IMR-90 (cell line): ENCODE results near the gene TERC. TPM values are rescaled to one million over a fixed set of nuclear protein-coding genes. Genes with fewer than 3 reads are reported as not detected.

Source experiments
- ATAC-seq: fragments of 200-7000 bp; cut with Tn5 transposase; 2 replicates; pipeline ENCODE4 v1.9.1; 2020; ENCODE audit warnings: low read depth, mild to moderate bottlenecking, moderate library complexity
- BruUV-seq: library from RNA; stranded (reverse); fragments of 400-500 nt; replicated peaks from 2 replicates; lab custom pipeline; 2021; lab: Mats Ljungman, UMichigan
- CTCF ChIA-PET: fragments of 300-600 bp; formaldehyde crosslinking; extraction: SDS; loops from one replicate; lab custom pipeline; 2021; ENCODE audit warnings: antibody characterized with exemption; lab: Yijun Ruan, JAX
- POLR2A ChIA-PET: fragments of 300-600 bp; sonication (Branson Sonifier 250); formaldehyde crosslinking; loops from one replicate; lab custom pipeline; 2022; ENCODE audit warnings: antibody characterized with exemption; ENCODE audit not compliant: unreplicated experiment; lab: Charles Lee
- DNase-seq: peaks from one replicate; pipeline ENCODE4 v3.0.0; 2013
- H2AFZ ChIP-seq: replicated peaks from 2 replicates; pipeline ENCODE3; 2013; ENCODE audit warnings: low read length, mild to moderate bottlenecking; ENCODE audit not compliant: poor library complexity
- H2AK5ac ChIP-seq: 2 replicates; pipeline ENCODE4 v1.6.1; 2013; ENCODE audit warnings: low read depth, low read length, inconsistent platforms
- H2AK9ac ChIP-seq: replicated peaks from 2 replicates; pipeline ENCODE3; 2013; ENCODE audit warnings: mild to moderate bottlenecking, low read depth, low read length, moderate library complexity; ENCODE audit not compliant: poor library complexity
- H2BK120ac ChIP-seq: 2 replicates; pipeline ENCODE4 v1.6.1; 2013; ENCODE audit warnings: low read depth, low read length, inconsistent platforms
- H2BK15ac ChIP-seq: 3 replicates; pipeline ENCODE4 v1.6.1; 2013; ENCODE audit warnings: low read depth, low read length, inconsistent platforms
- H2BK20ac ChIP-seq: 2 replicates; pipeline ENCODE4 v1.6.1; 2013; ENCODE audit warnings: low read depth, mild to moderate bottlenecking, inconsistent platforms, low read length, moderate library complexity
- H2BK5ac ChIP-seq: 2 replicates; pipeline ENCODE4 v1.6.1; 2013; ENCODE audit warnings: mild to moderate bottlenecking, low read depth, low read length, inconsistent platforms; ENCODE audit not compliant: poor library complexity, severe bottlenecking
- H3K14ac ChIP-seq: replicated peaks from 2 replicates; pipeline ENCODE4 v1.6.1; 2013; ENCODE audit warnings: low read depth, low read length, inconsistent platforms
- H3K18ac ChIP-seq: 2 replicates; pipeline ENCODE4 v1.6.1; 2013; ENCODE audit warnings: low read depth, low read length, control low read depth
- H3K23ac ChIP-seq: 2 replicates; pipeline ENCODE4 v1.6.1; 2013; ENCODE audit warnings: low read depth, low read length, inconsistent platforms
- H3K27ac ChIP-seq: 2 replicates; pipeline ENCODE4 v1.5.1; 2013; ENCODE audit warnings: mild to moderate bottlenecking, control low read depth, low read length; ENCODE audit not compliant: insufficient read depth
- H3K27me3 ChIP-seq: 2 replicates; pipeline ENCODE4 v1.6.1; 2013; ENCODE audit warnings: low read length; ENCODE audit not compliant: control insufficient read depth, insufficient read depth
- H3K36me3 ChIP-seq: 2 replicates; pipeline ENCODE4 v1.6.1; 2013; ENCODE audit warnings: low read length, mixed read lengths; ENCODE audit not compliant: control insufficient read depth, insufficient read depth
- H3K4ac ChIP-seq: 2 replicates; pipeline ENCODE4 v1.6.1; 2013; ENCODE audit warnings: low read depth, low read length, inconsistent platforms
- H3K4me1 ChIP-seq: 2 replicates; pipeline ENCODE4 v1.6.1; 2013; ENCODE audit warnings: low read length, mixed read lengths; ENCODE audit not compliant: control insufficient read depth, insufficient read depth
- H3K4me2 ChIP-seq: 2 replicates; pipeline ENCODE4 v1.6.1; 2013; ENCODE audit warnings: low read depth, mild to moderate bottlenecking, control low read depth, low read length, moderate library complexity
- H3K4me3 ChIP-seq: 2 replicates; pipeline ENCODE4 v1.5.1; 2013; ENCODE audit warnings: low read depth, mild to moderate bottlenecking, control low read depth, low read length, moderate library complexity; ENCODE audit not compliant: insufficient read depth
- H3K56ac ChIP-seq: 2 replicates; pipeline ENCODE4 v1.6.1; 2013; ENCODE audit warnings: low read length, inconsistent platforms; ENCODE audit not compliant: insufficient read depth; ENCODE audit errors: extremely low read depth
- H3K79me1 ChIP-seq, 2 experiments: 2 replicates each; pipeline ENCODE4 v1.6.1; 2013; ENCODE audit warnings: low read length in 2 of 2, inconsistent platforms in 1 of 2, low read depth in 1 of 2
- H3K9ac ChIP-seq: 2 replicates; pipeline ENCODE4 v1.6.1; 2013; ENCODE audit warnings: low read depth, low read length, control low read depth
- H3K9me1 ChIP-seq: 2 replicates; pipeline ENCODE4 v1.6.1; 2013; ENCODE audit warnings: low read length, inconsistent platforms; ENCODE audit not compliant: insufficient read depth
- H3K9me3 ChIP-seq: 2 replicates; pipeline ENCODE4 v1.6.1; 2013; ENCODE audit warnings: low read length; ENCODE audit not compliant: control insufficient read depth, insufficient read depth
- H4K20me1 ChIP-seq: 2 replicates; pipeline ENCODE4 v1.6.1; 2013; ENCODE audit warnings: low read length, inconsistent platforms; ENCODE audit not compliant: insufficient read depth
- H4K5ac ChIP-seq: 2 replicates; pipeline ENCODE4 v1.6.1; 2013; ENCODE audit warnings: mild to moderate bottlenecking, low read depth, low read length, control low read depth
- H4K8ac ChIP-seq, 2 experiments: 2 replicates each; pipeline ENCODE4 v1.6.1; 2013; ENCODE audit warnings: low read depth in 2 of 2, low read length in 2 of 2, control low read depth in 1 of 2, inconsistent platforms in 1 of 2
- H4K91ac ChIP-seq: 2 replicates; pipeline ENCODE4 v1.6.1; 2013; ENCODE audit warnings: low read depth, low read length, inconsistent platforms; ENCODE audit not compliant: insufficient read depth
- BHLHE40 ChIP-seq: fragments of 150-350 bp; IDR thresholded peaks from 2 replicates; pipeline ENCODE4 v1.6.1; 2016; ENCODE audit warnings: mild to moderate bottlenecking, low read depth, low read length
- CEBPB ChIP-seq: IDR thresholded peaks from 2 replicates; pipeline ENCODE4 v1.6.1; 2012; ENCODE audit warnings: low read depth, low read length, improper control_type of control experiment
- CTCF ChIP-seq: conservative IDR thresholded peaks from 2 replicates; pipeline ENCODE4 v1.5.1; 2012; ENCODE audit warnings: mild to moderate bottlenecking, low read depth, low read length, improper control_type of control experiment
- ELK1 ChIP-seq: fragments of 150-350 bp; IDR thresholded peaks from 2 replicates; pipeline ENCODE4 v1.6.1; 2016; ENCODE audit warnings: low read depth, mild to moderate bottlenecking, low read length, moderate library complexity, borderline replicate concordance
- FOS ChIP-seq: fragments of 150-350 bp; IDR thresholded peaks from 2 replicates; pipeline ENCODE4 v1.6.1; 2016; ENCODE audit warnings: low read depth, low read length
- MAFK ChIP-seq: IDR thresholded peaks from 2 replicates; pipeline ENCODE4 v1.6.1; 2012; ENCODE audit warnings: low read depth, low read length, improper control_type of control experiment
- MAZ ChIP-seq: IDR thresholded peaks from 2 replicates; pipeline ENCODE4 v1.6.1; 2012; ENCODE audit warnings: low read depth, mild to moderate bottlenecking, low read length, improper control_type of control experiment, moderate library complexity, borderline replicate concordance
- MXI1 ChIP-seq: IDR thresholded peaks from 2 replicates; pipeline ENCODE4 v1.6.1; 2012; ENCODE audit warnings: low read depth, mild to moderate bottlenecking, low read length, moderate library complexity, borderline replicate concordance
- NFE2L2 ChIP-seq: fragments of 150-350 bp; IDR thresholded peaks from 2 replicates; pipeline ENCODE4 v1.6.1; 2016; ENCODE audit warnings: low read depth, mild to moderate bottlenecking, low read length
- POLR2A ChIP-seq: IDR thresholded peaks from 2 replicates; pipeline ENCODE4 v1.6.1; 2012; ENCODE audit warnings: mild to moderate bottlenecking, low read depth, low read length
- RAD21 ChIP-seq: IDR thresholded peaks from 2 replicates; pipeline ENCODE4 v1.6.1; 2012; ENCODE audit warnings: low read length, improper control_type of control experiment
- RCOR1 ChIP-seq: IDR thresholded peaks from 2 replicates; pipeline ENCODE4 v1.6.1; 2012; ENCODE audit warnings: mild to moderate bottlenecking, low read length, improper control_type of control experiment; ENCODE audit not compliant: insufficient replicate concordance
- RFX5 ChIP-seq: IDR thresholded peaks from 2 replicates; pipeline ENCODE4 v1.8.0; 2012; ENCODE audit warnings: low read depth, mild to moderate bottlenecking, low read length, moderate library complexity
- SMC3 ChIP-seq: fragments of 150-350 bp; IDR thresholded peaks from 2 replicates; pipeline ENCODE4 v1.6.1; 2016; ENCODE audit warnings: low read depth, mild to moderate bottlenecking, antibody characterized with exemption, low read length, moderate library complexity
- USF2 ChIP-seq: fragments of 150-350 bp; IDR thresholded peaks from 2 replicates; pipeline ENCODE4 v1.6.1; 2017; ENCODE audit warnings: mild to moderate bottlenecking, antibody characterized with exemption, low read length, low read depth
- WGBS, 2 experiments: methylation state at CpG; one replicate each; pipeline versions ENCODE4 v1.1.5 to v1.1.7; 2013; ENCODE audit warnings: missing lambda C conversion rate in 2 of 2; ENCODE audit not compliant: insufficient read length in 1 of 2; ENCODE audit errors: extremely low coverage in 2 of 2; 5-methylcytosine and 5-hydroxymethylcytosine counted together
- dilution Hi-C: fragments of 300-500 bp; cut with HindIII; formaldehyde crosslinking; loops from one replicate; pipeline ENCODE4 v1.14.3; 2018; ENCODE audit warnings: low sequenced_read_pairs; ENCODE audit not compliant: unreplicated experiment
- in situ Hi-C: fragments of 300-500 bp; cut with MboI; formaldehyde crosslinking; loops from 3 replicates; pipeline ENCODE4 v1.14.3; 2019; ENCODE audit warnings: low sequenced_read_pairs, inconsistent platforms, mixed read lengths
- intact Hi-C: fragments of 100-400 bp; cut with micrococcal nuclease; formaldehyde crosslinking; loops from 2 replicates; pipeline ENCODE4 v1.10.0; 2022
- polyA plus RNA-seq, 3 experiments: library from polyadenylated mRNA; depleted of rRNA; stranded (reverse); fragments of >200 nt; gene quantifications; 2 replicates each; pipeline ENCODE4 v1.2.3, GENCODE V29; 2012; ENCODE audit warnings: low replicate concordance in 1 of 3
- total RNA-seq: library from RNA; depleted of rRNA; stranded (reverse); fragments of >200 nt; gene quantifications from 2 replicates; pipeline ENCODE4 v1.2.3, GENCODE V29; 2012

Gene TERC
- total and polyA plus RNA-seq, 2 of the 4 experiments (the other 2 are of a cell fraction): 57.0 TPM; not detected in 1

GRCh38 chr3:169754711-169755110, 10.1 kb downstream of the TERC start:
- Histone ChIP-seq H2BK20ac (no peak overlapping the region), H4K91ac (no peak overlapping the region), H3K4me3 (no peak overlapping the region), H2BK5ac (no peak overlapping the region), H4K5ac (no peak overlapping the region), H3K79me1 (no peaks in the 10 kb centered on the region), H3K14ac (no peak overlapping the region), H3K9me3 (no peaks in the 10 kb centered on the region), H3K56ac (no peak overlapping the region), H2AFZ (no peak overlapping the region), H2BK120ac (no peak overlapping the region), H3K4me1 (peaks cover 2% of the 10 kb centered on the region; the same call in 1 of the 2 replicates), H3K27me3 (no peaks in the 10 kb centered on the region), H3K18ac (no peak overlapping the region), H2AK5ac (no peak overlapping the region), H3K23ac (no peak overlapping the region), H3K9me1 (no peaks in the 10 kb centered on the region), H3K4me2 (no peak overlapping the region), H3K36me3 (no peaks in the 10 kb centered on the region), H3K4ac (no peak overlapping the region), H4K20me1 (no peaks in the 10 kb centered on the region), H4K8ac (no peak overlapping the region), H2BK15ac (no peak overlapping the region), H2AK9ac (no peak overlapping the region), H3K27ac (no peak overlapping the region), H3K9ac (no peak overlapping the region)
- DNase-seq (no peak), ATAC-seq (no peak)
- TF ChIP-seq FOS (no peak), RAD21 (no peak), POLR2A (no peak), BHLHE40 (no peak), CEBPB (no peak), RCOR1 (no peak), USF2 (no peak), RFX5 (no peak), ELK1 (no peak), MAFK (no peak), CTCF (no peak), SMC3 (no peak), NFE2L2 (no peak), MAZ (no peak), MXI1 (no peak)
- dilution Hi-C loops: no loop called here
- in situ Hi-C loops: loop anchor here (25.0 kb wide), 1 partner anchor 1667 kb away; the partner anchor contains the start of gene GOLIM4
- no TSS peak for BruUV-seq
- ChIA-PET CTCF (no interaction called here), POLR2A (no interaction called here)
- intact Hi-C loops: no loop called here
- 83% methylated on average over 1 of the region's 3 CpGs; no CpG with 5 or more reads in 1 of the 2 experiments for WGBS, 2 experiments
